HepG2 (cell line): ENCODE results near the gene PDZD7. TPM values are rescaled to one million over a fixed set of nuclear protein-coding genes. Genes with fewer than 3 reads are reported as not detected.

Source experiments
- ETV6 ChIP-seq: sonication (generic); formaldehyde crosslinking; conservative IDR thresholded peaks from 2 replicates; pipeline ENCODE4 v1.4.0; 2020; ENCODE audit warnings: missing genetic modification reagents
- KIAA2018 ChIP-seq: sonication (generic); formaldehyde crosslinking; IDR thresholded peaks from 2 replicates; pipeline ENCODE4 v1.5.0; 2020; ENCODE audit warnings: mild to moderate bottlenecking, missing genetic modification reagents, borderline replicate concordance
- SPEN ChIP-seq: sonication (generic); formaldehyde crosslinking; IDR thresholded peaks from 2 replicates; pipeline ENCODE4 v1.5.1; 2020; ENCODE audit warnings: low read depth, mild to moderate bottlenecking, missing genetic modification reagents
- ZNF20 ChIP-seq: sonication (generic); formaldehyde crosslinking; IDR thresholded peaks from 2 replicates; pipeline ENCODE4 v1.4.0; 2020; ENCODE audit warnings: mild to moderate bottlenecking, moderate library complexity, missing genetic modification reagents
- ZNF558 ChIP-seq: sonication (generic); formaldehyde crosslinking; IDR thresholded peaks from 2 replicates; pipeline ENCODE4 v1.9.0; 2022; ENCODE audit warnings: mild to moderate bottlenecking, missing genetic modification reagents, borderline replicate concordance
- polyA plus RNA-seq, 8 experiments: library from polyadenylated mRNA; depleted of rRNA in 3 of 8; stranded (reverse) in 7 of 8; unstranded in 1 of 8; fragments of >200 nt; fragmentation: Illumina TruSeq in 4 of 8; extraction: Trizol in 4 of 8; gene quantifications; 2 replicates each; pipeline versions ENCODE4 v1.2.1 to v1.2.3, GENCODE V29; 2011 to 2016; ENCODE audit warnings: low read depth in 4 of 8, missing spikeins in 1 of 8, mixed read lengths in 1 of 8; ENCODE audit not compliant: insufficient read depth in 1 of 8
- total RNA-seq, 5 experiments: library from RNA; depleted of rRNA; stranded (reverse); fragments of >200 nt; fragmentation: Illumina TruSeq; extraction: Trizol; gene quantifications; 2 replicates each; pipeline ENCODE4 v1.2.3, GENCODE V29; 2016; ENCODE audit warnings: low read depth in 1 of 5
- TF ChIP-seq, protein P1 (sequence below): sonication (generic); formaldehyde crosslinking; IDR thresholded peaks from 2 replicates; pipeline ENCODE4 v1.4.0; 2020; ENCODE audit warnings: mild to moderate bottlenecking, missing genetic modification reagents
- TF ChIP-seq, protein P2 (sequence below): sonication (generic); formaldehyde crosslinking; IDR thresholded peaks from 2 replicates; pipeline ENCODE4 v1.5.0; 2020; ENCODE audit warnings: mild to moderate bottlenecking, missing genetic modification reagents, borderline replicate concordance

The PDZD7 gene
- total and polyA plus RNA-seq, 2 of the 13 experiments (the other 11 are each of a cell fraction or from before 2014, with no cell fraction given), result 0.58 to 0.73 TPM

DNA sequence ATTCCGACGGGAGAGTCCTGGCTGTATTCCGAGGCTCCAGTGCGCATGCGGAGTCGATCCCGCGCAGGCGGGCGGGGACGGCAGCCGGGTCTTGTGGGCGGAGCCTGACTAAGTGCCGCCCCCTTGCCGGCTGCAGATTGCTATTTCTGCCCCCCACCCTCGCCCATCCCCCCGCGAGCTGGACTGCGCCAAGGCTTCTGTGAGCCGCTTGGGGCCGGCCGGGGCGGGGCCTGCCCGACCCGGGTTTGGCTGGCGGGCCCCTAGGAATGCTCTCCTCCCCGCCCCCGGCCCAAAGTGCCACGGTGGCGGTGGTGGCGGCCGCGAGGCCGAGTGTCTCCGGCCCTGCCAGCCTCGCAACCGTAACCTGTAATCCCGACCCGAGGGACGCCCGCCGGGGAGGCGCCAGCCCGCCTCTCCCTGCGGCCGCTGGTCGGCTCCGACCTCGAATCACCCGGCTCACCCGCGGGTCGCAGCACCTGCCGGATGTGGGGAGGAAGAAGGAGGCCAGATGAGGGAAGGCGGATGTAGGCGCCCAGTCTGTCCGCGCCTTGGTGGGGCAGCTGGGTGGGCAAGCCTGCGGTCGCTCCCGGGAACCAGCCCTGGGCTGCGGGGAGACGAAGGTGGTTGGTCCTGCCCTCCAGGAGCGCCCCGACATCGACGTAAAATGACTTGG is 30.2 kb upstream of the PDZD7 start (continued):
- TF ChIP-seq KIAA2018 (CRISPR knock-in tag) (no peak), ZNF558 (CRISPR knock-in tag) (peak; percentile 73; the same call in 1 of the 2 replicates), SPEN (CRISPR knock-in tag) (peak; percentile 71; the same call in 1 of the 2 replicates), ZNF20 (no peak), ETV6 (no peak)
- TF ChIP-seq, protein P1, sequence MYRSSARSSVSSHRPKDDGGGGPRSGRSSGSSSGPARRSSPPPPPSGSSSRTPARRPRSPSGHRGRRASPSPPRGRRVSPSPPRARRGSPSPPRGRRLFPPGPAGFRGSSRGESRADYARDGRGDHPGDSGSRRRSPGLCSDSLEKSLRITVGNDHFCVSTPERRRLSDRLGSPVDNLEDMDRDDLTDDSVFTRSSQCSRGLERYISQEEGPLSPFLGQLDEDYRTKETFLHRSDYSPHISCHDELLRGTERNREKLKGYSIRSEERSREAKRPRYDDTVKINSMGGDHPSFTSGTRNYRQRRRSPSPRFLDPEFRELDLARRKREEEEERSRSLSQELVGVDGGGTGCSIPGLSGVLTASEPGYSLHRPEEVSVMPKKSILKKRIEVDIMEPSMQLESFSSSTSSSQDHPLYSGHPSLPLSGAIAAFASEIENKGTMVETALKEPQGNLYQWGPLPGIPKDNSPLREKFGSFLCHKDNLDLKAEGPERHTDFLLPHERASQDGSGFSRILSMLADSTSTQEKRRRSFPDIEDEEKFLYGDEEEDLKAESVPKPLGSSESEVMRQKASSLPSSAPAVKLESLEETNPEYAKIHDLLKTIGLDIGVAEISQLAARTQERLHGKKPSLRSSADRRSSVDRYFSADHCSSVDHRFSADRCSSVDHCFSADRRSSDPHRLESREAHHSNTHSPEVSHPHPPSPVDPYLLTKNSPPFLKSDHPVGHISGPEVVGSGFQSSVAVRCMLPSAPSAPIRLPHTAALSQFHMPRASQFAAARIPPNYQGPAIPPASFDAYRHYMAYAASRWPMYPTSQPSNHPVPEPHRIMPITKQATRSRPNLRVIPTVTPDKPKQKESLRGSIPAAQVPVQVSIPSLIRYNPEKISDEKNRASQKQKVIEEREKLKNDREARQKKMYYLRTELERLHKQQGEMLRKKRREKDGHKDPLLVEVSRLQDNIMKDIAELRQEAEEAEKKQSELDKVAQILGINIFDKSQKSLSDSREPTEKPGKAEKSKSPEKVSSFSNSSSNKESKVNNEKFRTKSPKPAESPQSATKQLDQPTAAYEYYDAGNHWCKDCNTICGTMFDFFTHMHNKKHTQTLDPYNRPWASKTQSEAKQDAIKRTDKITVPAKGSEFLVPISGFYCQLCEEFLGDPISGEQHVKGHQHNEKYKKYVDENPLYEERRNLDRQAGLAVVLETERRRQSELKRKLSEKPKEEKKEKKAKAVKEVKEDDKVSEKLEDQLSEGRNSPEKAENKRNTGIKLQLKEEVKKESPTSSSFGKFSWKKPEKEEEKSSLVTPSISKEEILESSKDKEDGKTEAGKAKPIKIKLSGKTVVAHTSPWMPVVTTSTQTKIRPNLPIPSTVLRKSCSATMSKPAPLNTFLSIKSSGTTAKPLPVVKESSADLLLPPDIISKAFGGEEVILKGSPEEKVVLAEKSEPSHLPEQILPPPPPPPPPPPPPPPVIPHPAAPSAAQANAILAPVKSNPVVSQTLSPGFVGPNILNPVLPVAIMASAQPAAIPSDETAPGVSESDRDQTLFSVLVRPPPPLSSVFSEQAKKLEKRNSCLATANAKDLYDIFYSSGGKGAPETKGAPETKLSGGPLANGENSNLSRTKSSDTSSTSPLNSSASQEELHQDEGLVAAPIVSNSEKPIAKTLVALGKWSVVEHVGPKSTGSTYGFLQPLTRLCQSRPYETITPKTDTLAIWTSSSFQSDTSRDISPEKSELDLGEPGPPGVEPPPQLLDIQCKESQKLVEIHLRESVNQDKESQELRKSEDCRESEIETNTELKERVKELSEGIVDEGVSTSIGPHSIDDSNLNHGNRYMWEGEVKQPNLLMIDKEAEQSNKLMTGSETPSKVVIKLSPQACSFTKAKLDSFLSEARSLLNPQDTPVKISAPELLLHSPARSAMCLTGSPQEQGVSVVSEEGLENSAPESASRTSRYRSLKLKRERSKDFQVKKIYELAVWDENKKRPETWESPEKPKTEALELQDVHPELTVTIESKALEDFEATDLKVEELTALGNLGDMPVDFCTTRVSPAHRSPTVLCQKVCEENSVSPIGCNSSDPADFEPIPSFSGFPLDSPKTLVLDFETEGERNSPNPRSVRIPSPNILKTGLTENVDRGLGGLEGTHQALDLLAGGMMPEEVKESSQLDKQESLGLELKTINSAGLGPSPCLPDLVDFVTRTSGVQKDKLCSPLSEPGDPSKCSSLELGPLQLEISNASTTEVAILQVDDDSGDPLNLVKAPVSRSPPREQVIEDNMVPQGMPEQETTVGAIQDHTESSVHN (CRISPR knock-in tag), result no peak
- TF ChIP-seq, protein P2, sequence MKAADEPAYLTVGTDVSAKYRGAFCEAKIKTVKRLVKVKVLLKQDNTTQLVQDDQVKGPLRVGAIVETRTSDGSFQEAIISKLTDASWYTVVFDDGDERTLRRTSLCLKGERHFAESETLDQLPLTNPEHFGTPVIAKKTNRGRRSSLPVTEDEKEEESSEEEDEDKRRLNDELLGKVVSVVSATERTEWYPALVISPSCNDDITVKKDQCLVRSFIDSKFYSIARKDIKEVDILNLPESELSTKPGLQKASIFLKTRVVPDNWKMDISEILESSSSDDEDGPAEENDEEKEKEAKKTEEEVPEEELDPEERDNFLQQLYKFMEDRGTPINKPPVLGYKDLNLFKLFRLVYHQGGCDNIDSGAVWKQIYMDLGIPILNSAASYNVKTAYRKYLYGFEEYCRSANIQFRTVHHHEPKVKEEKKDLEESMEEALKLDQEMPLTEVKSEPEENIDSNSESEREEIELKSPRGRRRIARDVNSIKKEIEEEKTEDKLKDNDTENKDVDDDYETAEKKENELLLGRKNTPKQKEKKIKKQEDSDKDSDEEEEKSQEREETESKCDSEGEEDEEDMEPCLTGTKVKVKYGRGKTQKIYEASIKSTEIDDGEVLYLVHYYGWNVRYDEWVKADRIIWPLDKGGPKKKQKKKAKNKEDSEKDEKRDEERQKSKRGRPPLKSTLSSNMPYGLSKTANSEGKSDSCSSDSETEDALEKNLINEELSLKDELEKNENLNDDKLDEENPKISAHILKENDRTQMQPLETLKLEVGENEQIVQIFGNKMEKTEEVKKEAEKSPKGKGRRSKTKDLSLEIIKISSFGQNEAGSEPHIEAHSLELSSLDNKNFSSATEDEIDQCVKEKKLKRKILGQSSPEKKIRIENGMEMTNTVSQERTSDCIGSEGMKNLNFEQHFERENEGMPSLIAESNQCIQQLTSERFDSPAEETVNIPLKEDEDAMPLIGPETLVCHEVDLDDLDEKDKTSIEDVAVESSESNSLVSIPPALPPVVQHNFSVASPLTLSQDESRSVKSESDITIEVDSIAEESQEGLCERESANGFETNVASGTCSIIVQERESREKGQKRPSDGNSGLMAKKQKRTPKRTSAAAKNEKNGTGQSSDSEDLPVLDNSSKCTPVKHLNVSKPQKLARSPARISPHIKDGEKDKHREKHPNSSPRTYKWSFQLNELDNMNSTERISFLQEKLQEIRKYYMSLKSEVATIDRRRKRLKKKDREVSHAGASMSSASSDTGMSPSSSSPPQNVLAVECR (CRISPR knock-in tag), result peak; percentile 65; the same call in 1 of the 2 replicates
